ENCODE data around the gene PPM1K.

PPM1K gene

GRCh38 chr4:88225232-88226105 lies 58.9 kb downstream of the PPM1K start:
- Histone ChIP-seq H3K4me3 (ENCODE audit: low read length in 2 of 2) (no peak overlapping the region), H3K27ac (ENCODE audit: low read depth in 2 of 2, low read length in 2 of 2) (no peak overlapping the region), H3K36me3 (ENCODE audit: control insufficient read depth in 2 of 2, insufficient read depth in 2 of 2, low read length in 2 of 2) (no peaks in the 10 kb centered on the region), H3K9ac (ENCODE audit: low read depth in 1 of 2, low read length in 2 of 2) (no peak overlapping the region), H3K27me3 (ENCODE audit: control insufficient read depth in 2 of 2, insufficient read depth in 2 of 2, low read length in 2 of 2) (no peaks in the 10 kb centered on the region), H3K9me3 (ENCODE audit: control insufficient read depth in 2 of 2, low read length in 2 of 2) (no peaks in the 10 kb centered on the region), H3K4me1 (ENCODE audit: control insufficient read depth in 2 of 2, insufficient read depth in 2 of 2, low read length in 2 of 2) (no peaks in the 10 kb centered on the region)

GRCh38 chr4:88223516-88223915 lies 60.8 kb downstream of the PPM1K start:
- no peaks in the 10 kb centered on the region for H3K27me3 ChIP-seq (ENCODE audit: control insufficient read depth in 2 of 2, insufficient read depth in 2 of 2, low read length in 2 of 2)
- H3K9me3 ChIP-seq (ENCODE audit: control insufficient read depth in 2 of 2, low read length in 2 of 2), result no peaks in the 10 kb centered on the region
- H3K4me1 ChIP-seq (ENCODE audit: control insufficient read depth in 2 of 2, insufficient read depth in 2 of 2, low read length in 2 of 2), result peaks cover 0 to 2% of the 10 kb centered on the region in 2 donors
- H3K27ac ChIP-seq (ENCODE audit: low read depth in 2 of 2, low read length in 2 of 2), result no peak overlapping the region
- H3K9ac ChIP-seq (ENCODE audit: low read depth in 1 of 2, low read length in 2 of 2), result no peak overlapping the region
- no peak overlapping the region for H3K4me3 ChIP-seq (ENCODE audit: low read length in 2 of 2)
- no peaks in the 10 kb centered on the region for H3K36me3 ChIP-seq (ENCODE audit: control insufficient read depth in 2 of 2, insufficient read depth in 2 of 2, low read length in 2 of 2)

- H3K9ac ChIP-seq (ENCODE audit: low read depth in 1 of 2, low read length in 2 of 2), result no peak overlapping the region
- H3K27me3 ChIP-seq (ENCODE audit: control insufficient read depth in 2 of 2, insufficient read depth in 2 of 2, low read length in 2 of 2), result no peaks in the 10 kb centered on the region
- H3K4me3 ChIP-seq (ENCODE audit: low read length in 2 of 2), result no peak overlapping the region
- no peaks in the 10 kb centered on the region for H3K36me3 ChIP-seq (ENCODE audit: control insufficient read depth in 2 of 2, insufficient read depth in 2 of 2, low read length in 2 of 2)
- peaks cover 0 to 2% of the 10 kb centered on the region in 2 donors for H3K4me1 ChIP-seq (ENCODE audit: control insufficient read depth in 2 of 2, insufficient read depth in 2 of 2, low read length in 2 of 2)
- H3K9me3 ChIP-seq (ENCODE audit: control insufficient read depth in 2 of 2, low read length in 2 of 2), result no peaks in the 10 kb centered on the region
- no peak overlapping the region for H3K27ac ChIP-seq (ENCODE audit: low read depth in 2 of 2, low read length in 2 of 2)
Observed at GRCh38 chr4:88219099-88219498, 65.3 kb downstream of the PPM1K start.

GRCh38 chr4:88217169-88217568 lies 67.2 kb downstream of the PPM1K start:
- Histone ChIP-seq H3K36me3 (ENCODE audit: control insufficient read depth in 2 of 2, insufficient read depth in 2 of 2, low read length in 2 of 2) (no peaks in the 10 kb centered on the region), H3K4me3 (ENCODE audit: low read length in 2 of 2) (no peak overlapping the region), H3K27me3 (ENCODE audit: control insufficient read depth in 2 of 2, insufficient read depth in 2 of 2, low read length in 2 of 2) (no peaks in the 10 kb centered on the region), H3K4me1 (ENCODE audit: control insufficient read depth in 2 of 2, insufficient read depth in 2 of 2, low read length in 2 of 2) (peaks cover 0 to 2% of the 10 kb centered on the region in 2 donors), H3K9ac (ENCODE audit: low read depth in 1 of 2, low read length in 2 of 2) (no peak overlapping the region), H3K9me3 (ENCODE audit: control insufficient read depth in 2 of 2, low read length in 2 of 2) (no peaks in the 10 kb centered on the region), H3K27ac (ENCODE audit: low read depth in 2 of 2, low read length in 2 of 2) (no peak overlapping the region)

- H3K9me3 ChIP-seq (ENCODE audit: control insufficient read depth in 2 of 2, low read length in 2 of 2), result no peaks in the 10 kb centered on the region
- H3K36me3 ChIP-seq (ENCODE audit: control insufficient read depth in 2 of 2, insufficient read depth in 2 of 2, low read length in 2 of 2), result no peaks in the 10 kb centered on the region
- H3K27ac ChIP-seq (ENCODE audit: low read depth in 2 of 2, low read length in 2 of 2), result no peak overlapping the region
- no peaks in the 10 kb centered on the region for H3K27me3 ChIP-seq (ENCODE audit: control insufficient read depth in 2 of 2, insufficient read depth in 2 of 2, low read length in 2 of 2)
- peaks cover 0 to 2% of the 10 kb centered on the region in 2 donors for H3K4me1 ChIP-seq (ENCODE audit: control insufficient read depth in 2 of 2, insufficient read depth in 2 of 2, low read length in 2 of 2)
- H3K4me3 ChIP-seq (ENCODE audit: low read length in 2 of 2), result no peak overlapping the region
- no peak overlapping the region for H3K9ac ChIP-seq (ENCODE audit: low read depth in 1 of 2, low read length in 2 of 2)
Observed at GRCh38 chr4:88216395-88216794, 68.0 kb downstream of the PPM1K start.

GRCh38 chr4:88215351-88215750 lies 69.0 kb downstream of the PPM1K start:
- H3K27me3 ChIP-seq (ENCODE audit: control insufficient read depth in 2 of 2, insufficient read depth in 2 of 2, low read length in 2 of 2), result no peaks in the 10 kb centered on the region
- no peak overlapping the region for H3K4me3 ChIP-seq (ENCODE audit: low read length in 2 of 2)
- H3K9me3 ChIP-seq (ENCODE audit: control insufficient read depth in 2 of 2, low read length in 2 of 2), result no peaks in the 10 kb centered on the region
- no peak overlapping the region for H3K27ac ChIP-seq (ENCODE audit: low read depth in 2 of 2, low read length in 2 of 2)
- no peaks in the 10 kb centered on the region for H3K36me3 ChIP-seq (ENCODE audit: control insufficient read depth in 2 of 2, insufficient read depth in 2 of 2, low read length in 2 of 2)
- H3K4me1 ChIP-seq (ENCODE audit: control insufficient read depth in 2 of 2, insufficient read depth in 2 of 2, low read length in 2 of 2), result peaks cover 0 to 2% of the 10 kb centered on the region in 2 donors
- H3K9ac ChIP-seq (ENCODE audit: low read depth in 1 of 2, low read length in 2 of 2), result no peak overlapping the region

GRCh38 chr4:88212253-88212561 lies 72.2 kb downstream of the PPM1K start:
- no peaks in the 10 kb centered on the region for H3K9me3 ChIP-seq (ENCODE audit: control insufficient read depth in 2 of 2, low read length in 2 of 2)
- no peak overlapping the region for H3K27ac ChIP-seq (ENCODE audit: low read depth in 2 of 2, low read length in 2 of 2)
- no peak overlapping the region for H3K4me3 ChIP-seq (ENCODE audit: low read length in 2 of 2)
- H3K36me3 ChIP-seq (ENCODE audit: control insufficient read depth in 2 of 2, insufficient read depth in 2 of 2, low read length in 2 of 2), result no peaks in the 10 kb centered on the region
- no peaks in the 10 kb centered on the region for H3K4me1 ChIP-seq (ENCODE audit: control insufficient read depth in 2 of 2, insufficient read depth in 2 of 2, low read length in 2 of 2)
- no peaks in the 10 kb centered on the region for H3K27me3 ChIP-seq (ENCODE audit: control insufficient read depth in 2 of 2, insufficient read depth in 2 of 2, low read length in 2 of 2)
- no peak overlapping the region for H3K9ac ChIP-seq (ENCODE audit: low read depth in 1 of 2, low read length in 2 of 2)

- Histone ChIP-seq H3K36me3 (ENCODE audit: control insufficient read depth in 2 of 2, insufficient read depth in 2 of 2, low read length in 2 of 2) (no peaks in the 10 kb centered on the region), H3K4me1 (ENCODE audit: control insufficient read depth in 2 of 2, insufficient read depth in 2 of 2, low read length in 2 of 2) (no peaks in the 10 kb centered on the region), H3K27ac (ENCODE audit: low read depth in 2 of 2, low read length in 2 of 2) (no peak overlapping the region), H3K9ac (ENCODE audit: low read depth in 1 of 2, low read length in 2 of 2) (no peak overlapping the region), H3K9me3 (ENCODE audit: control insufficient read depth in 2 of 2, low read length in 2 of 2) (no peaks in the 10 kb centered on the region), H3K4me3 (ENCODE audit: low read length in 2 of 2) (no peak overlapping the region), H3K27me3 (ENCODE audit: control insufficient read depth in 2 of 2, insufficient read depth in 2 of 2, low read length in 2 of 2) (no peaks in the 10 kb centered on the region)
Observed at GRCh38 chr4:88211473-88212252, 72.7 kb downstream of the PPM1K start.

- no peak overlapping the region for H3K4me3 ChIP-seq (ENCODE audit: low read length in 2 of 2)
- H3K27me3 ChIP-seq (ENCODE audit: control insufficient read depth in 2 of 2, insufficient read depth in 2 of 2, low read length in 2 of 2), result no peaks in the 10 kb centered on the region
- H3K9ac ChIP-seq (ENCODE audit: low read depth in 1 of 2, low read length in 2 of 2), result no peak overlapping the region
- no peaks in the 10 kb centered on the region for H3K36me3 ChIP-seq (ENCODE audit: control insufficient read depth in 2 of 2, insufficient read depth in 2 of 2, low read length in 2 of 2)
- H3K4me1 ChIP-seq (ENCODE audit: control insufficient read depth in 2 of 2, insufficient read depth in 2 of 2, low read length in 2 of 2), result no peaks in the 10 kb centered on the region
- H3K27ac ChIP-seq (ENCODE audit: low read depth in 2 of 2, low read length in 2 of 2), result no peak overlapping the region
- no peaks in the 10 kb centered on the region for H3K9me3 ChIP-seq (ENCODE audit: control insufficient read depth in 2 of 2, low read length in 2 of 2)
Observed at GRCh38 chr4:88208156-88208555, 76.2 kb downstream of the PPM1K start.
